ENCODE results near the gene CYBA.

DNA sequence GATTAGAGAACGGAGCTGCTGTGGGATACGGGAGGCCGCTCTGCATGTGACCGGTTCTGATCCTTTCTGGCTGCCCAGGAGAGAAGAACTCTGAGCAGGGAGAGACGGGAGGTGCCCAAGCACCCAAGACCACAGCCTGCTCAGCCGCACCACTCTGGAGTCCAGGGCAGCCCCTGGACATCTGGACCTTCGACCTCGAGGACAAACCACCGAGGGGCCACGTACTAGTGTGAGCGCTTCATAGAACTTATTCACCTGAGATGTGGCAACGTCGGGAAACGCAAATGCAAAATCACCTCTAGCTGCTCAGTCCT lies 49.4 kb upstream of the CYBA start:
- TF ChIP-seq, protein P1, sequence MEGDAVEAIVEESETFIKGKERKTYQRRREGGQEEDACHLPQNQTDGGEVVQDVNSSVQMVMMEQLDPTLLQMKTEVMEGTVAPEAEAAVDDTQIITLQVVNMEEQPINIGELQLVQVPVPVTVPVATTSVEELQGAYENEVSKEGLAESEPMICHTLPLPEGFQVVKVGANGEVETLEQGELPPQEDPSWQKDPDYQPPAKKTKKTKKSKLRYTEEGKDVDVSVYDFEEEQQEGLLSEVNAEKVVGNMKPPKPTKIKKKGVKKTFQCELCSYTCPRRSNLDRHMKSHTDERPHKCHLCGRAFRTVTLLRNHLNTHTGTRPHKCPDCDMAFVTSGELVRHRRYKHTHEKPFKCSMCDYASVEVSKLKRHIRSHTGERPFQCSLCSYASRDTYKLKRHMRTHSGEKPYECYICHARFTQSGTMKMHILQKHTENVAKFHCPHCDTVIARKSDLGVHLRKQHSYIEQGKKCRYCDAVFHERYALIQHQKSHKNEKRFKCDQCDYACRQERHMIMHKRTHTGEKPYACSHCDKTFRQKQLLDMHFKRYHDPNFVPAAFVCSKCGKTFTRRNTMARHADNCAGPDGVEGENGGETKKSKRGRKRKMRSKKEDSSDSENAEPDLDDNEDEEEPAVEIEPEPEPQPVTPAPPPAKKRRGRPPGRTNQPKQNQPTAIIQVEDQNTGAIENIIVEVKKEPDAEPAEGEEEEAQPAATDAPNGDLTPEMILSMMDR (IDR thresholded peaks at IDR 0.05; ENCODE audit: low read length) = no peak
- no peak for TF ChIP-seq EZH2 (optimal IDR thresholded peaks at IDR 0.05; ENCODE audit: low read depth, low read length)

Measured in MM.1S (cell line).